Ovary (tissue), 3 donors: ENCODE results near the gene SELENON.

ENCODE experiments used
- EP300 ChIP-seq: sonication (generic); formaldehyde crosslinking; IDR thresholded peaks from one replicate; pipeline ENCODE4 v1.6.1; 2017; ENCODE audit warnings: antibody characterized with exemption
- POLR2A ChIP-seq: fragments of 450-650 bp; IDR thresholded peaks from one replicate; pipeline ENCODE4 v1.6.1; 2017; ENCODE audit warnings: antibody characterized with exemption, mild to moderate bottlenecking, moderate library complexity
- TF ChIP-seq, protein P1 (sequence below), 3 donors: fragments of 450-650 bp in 2 of 3; fragments of 200-600 bp in 1 of 3; IDR thresholded peaks; one replicate each; pipeline versions ENCODE4 v1.5.1 to v1.8.0; 2016 to 2022; ENCODE audit warnings: antibody characterized with exemption in 3 of 3, mild to moderate bottlenecking in 1 of 3
- donor health status: DM: no; HTN: no; CAD: no.

DNA sequence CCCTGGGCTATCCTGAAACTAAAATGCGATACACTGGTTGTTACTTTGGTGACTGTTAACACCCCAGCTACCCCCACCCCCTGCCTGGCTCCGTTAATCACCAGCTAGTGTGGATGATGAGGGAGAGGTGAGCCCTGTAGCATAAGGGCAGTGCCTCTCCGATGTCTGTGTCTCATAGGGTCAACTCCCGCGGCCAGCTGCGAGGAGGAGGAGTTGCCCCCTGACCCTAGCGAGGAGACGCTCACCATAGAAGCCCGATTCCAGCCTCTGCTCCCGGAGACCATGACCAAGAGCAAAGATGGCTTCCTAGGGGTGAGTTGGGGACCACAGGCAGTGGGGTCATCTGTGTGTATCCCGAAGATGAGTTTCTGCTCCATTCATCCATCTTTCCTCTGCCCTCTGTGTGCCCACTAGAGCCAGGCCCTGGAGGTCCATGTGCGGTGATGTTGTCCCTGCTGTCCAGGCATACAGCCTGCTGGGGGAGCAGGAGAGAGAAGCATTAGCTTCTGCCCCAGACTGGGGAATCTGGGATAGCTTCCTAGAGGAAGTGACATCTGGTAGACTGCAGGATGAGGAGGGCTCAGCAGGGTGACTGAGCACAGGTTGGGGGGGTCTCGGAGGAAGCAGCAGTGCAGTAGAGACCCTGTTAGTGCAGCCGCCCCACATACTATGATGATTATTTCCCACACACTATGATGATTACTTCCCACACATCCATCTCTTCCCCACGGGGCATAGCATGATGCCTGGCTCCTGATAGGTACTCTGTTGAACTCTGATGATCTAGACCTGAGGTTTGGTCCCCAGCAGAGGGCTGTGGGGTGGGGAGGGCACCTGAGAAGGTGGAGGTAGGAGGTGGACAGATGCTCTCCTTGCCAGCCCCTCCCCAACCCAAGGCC, 5.2 kb downstream of the SELENON start:
- TF ChIP-seq, protein P1, sequence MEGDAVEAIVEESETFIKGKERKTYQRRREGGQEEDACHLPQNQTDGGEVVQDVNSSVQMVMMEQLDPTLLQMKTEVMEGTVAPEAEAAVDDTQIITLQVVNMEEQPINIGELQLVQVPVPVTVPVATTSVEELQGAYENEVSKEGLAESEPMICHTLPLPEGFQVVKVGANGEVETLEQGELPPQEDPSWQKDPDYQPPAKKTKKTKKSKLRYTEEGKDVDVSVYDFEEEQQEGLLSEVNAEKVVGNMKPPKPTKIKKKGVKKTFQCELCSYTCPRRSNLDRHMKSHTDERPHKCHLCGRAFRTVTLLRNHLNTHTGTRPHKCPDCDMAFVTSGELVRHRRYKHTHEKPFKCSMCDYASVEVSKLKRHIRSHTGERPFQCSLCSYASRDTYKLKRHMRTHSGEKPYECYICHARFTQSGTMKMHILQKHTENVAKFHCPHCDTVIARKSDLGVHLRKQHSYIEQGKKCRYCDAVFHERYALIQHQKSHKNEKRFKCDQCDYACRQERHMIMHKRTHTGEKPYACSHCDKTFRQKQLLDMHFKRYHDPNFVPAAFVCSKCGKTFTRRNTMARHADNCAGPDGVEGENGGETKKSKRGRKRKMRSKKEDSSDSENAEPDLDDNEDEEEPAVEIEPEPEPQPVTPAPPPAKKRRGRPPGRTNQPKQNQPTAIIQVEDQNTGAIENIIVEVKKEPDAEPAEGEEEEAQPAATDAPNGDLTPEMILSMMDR (IDR thresholded peaks at IDR 0.05), result no peak
- TF ChIP-seq POLR2A (no peak), EP300 (no peak)
